GM19467 (cell line): ENCODE data around the gene FEV.

Experiments
- ATAC-seq: cut with Tn5 transposase; IDR thresholded peaks from one replicate; pipeline ENCODE4 v1.9.1; 2021; ENCODE audit warnings: mild to moderate bottlenecking, moderate library complexity; ENCODE audit not compliant: unreplicated experiment

Gene FEV

GRCh38 chr2:218985021-218985324 is at the start of gene FEV:
FEV (minus strand) TSS chr2:218985184; CDS start chr2:218985075, 109 bp downstream.
- no peak for ATAC-seq

- no peak for ATAC-seq
Measured at GRCh38 chr2:219032051-219032745, 47.2 kb upstream of the FEV start.

DNA sequence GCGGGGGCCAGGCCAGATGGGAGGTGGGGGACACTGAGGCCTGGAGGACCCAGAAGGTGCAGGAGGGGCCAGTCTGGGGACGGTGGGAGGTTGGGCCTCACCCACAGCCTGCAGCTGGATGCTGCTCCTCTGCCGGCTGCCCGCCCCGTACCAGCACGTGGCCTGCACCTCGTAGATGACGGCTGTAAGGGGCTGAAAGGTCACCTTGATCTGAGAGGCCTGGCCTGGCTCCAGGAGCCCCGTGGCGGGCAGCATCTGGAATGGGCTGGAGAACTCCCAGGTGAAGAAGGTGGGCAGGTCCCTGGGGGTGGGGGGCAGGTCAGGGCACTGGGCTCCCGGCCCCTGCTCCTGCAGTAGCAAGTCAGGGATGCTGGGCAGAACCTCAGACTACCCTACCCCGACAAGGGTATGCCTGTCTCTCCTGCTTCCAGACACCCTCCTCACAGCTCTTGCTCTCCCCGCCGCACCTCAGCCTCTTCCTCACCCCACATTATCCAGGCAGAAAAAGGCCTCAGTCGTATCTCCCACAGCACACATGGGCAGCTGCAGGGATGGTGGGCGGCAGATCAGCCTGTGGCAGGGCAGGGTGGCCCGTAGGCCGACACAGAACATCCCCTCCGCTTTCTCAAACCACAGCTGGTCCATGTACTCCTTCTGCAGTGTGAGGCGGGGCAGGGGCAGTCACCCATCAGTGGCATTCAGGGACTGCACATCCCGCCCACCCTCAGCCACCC is 46.2 kb upstream of the FEV start:
- ATAC-seq = no peak

GRCh38 chr2:219030177-219030940 is 45.4 kb upstream of the FEV start:
- ATAC-seq = no peak

DNA sequence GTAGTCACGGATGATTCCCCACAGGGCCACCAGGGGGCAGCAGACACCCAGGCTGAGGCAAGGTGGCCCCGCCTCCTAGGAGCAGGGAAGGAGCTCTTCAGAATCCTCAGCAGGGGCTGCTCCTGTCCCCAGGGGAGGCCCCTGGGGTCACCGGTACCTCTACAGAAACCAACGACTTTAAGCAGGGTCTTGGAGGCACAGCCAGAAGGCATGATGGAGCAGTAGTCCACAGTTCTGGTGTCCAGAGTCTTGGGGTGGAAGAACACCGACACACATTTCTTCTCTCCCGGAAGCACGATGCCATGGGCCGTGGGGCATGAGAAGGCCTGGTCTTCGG is 44.8 kb upstream of the FEV start:
- ATAC-seq = peak; percentile 69

DNA sequence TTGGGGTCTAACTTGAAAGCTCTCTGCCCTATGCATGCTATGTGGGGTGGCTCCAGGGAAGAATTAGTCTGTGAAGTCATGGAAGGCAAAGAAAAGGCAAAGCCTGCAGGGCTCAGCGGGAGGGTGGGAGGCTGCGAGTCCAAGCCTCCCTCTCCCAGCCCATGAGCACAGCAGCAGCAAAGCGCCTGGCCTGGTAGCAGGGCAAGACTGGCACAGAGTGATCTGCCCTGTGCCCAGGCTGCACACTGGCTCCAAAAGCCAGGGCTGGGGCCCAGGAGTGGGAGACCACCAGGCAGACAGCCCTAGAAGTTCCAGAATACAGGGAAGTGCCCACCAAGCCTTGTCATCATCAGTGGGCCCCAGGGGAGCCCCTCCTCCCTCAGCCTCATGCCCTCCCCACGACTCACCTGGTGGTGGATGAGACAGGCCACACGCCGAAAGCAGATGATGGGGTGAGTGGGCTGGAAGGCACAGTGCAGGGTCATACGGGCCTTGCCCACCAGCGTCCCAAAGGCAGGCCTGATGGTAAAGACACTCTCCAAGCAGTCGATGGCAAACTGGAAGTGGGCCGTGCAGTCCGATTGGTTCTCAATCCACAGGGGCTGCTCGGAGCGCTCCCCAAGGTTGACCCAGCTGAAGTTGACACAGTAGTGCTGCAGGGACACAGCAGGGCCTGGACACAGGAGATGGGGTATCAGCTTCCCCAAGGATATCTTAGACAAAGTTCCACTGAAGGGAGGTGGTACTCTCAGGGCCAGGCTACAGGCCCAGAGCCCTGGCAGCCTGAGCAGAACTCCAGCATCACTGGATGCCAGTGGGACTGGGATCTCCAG is 44.2 kb upstream of the FEV start:
- no peak for ATAC-seq

DNA sequence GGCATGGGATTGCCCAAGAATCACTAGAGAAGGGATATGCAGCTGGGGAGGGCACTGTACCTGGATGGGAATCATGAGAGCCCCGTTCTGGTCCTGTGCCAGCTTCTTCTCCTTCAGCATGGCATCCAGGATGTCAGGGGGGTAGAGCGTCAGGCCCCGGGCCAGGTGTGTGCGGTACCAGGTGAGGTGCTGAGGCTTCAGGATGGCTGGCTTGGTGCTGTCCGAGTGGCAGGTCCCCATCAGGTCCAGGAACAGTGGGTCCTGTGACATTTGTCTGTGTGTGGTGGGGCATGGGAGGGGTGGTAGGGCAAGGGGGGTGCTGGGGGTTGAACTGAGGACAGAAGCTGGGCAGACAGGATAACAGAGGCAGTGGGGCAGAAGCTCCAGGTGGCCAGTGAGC is 43.2 kb upstream of the FEV start:
- ATAC-seq = no peak

DNA sequence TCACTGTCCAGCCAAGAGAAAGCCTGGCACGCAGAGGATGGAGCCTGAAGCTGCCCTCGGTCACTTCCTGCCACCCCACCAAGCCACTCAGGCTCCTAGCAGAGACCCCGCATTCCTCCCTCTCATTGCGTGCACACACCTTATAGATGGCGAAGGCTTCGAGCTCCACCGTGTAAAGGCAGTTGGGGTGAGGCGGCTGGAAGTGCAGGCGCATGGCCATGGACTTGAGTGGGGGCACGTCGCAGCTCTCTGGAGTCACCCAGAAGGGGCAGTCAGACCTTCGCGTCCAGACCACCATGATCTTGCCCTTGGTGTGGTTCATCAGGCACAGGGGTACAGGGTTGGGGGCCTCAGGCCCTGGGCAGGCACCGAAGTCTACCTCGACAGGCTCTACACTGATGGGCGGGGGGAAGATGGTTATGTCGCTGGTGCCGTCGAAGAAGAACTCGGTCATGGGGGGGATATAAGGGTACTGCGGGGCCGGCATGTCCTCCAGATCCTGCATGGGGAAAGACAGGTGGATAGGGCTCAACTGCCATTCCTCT is 42.6 kb upstream of the FEV start:
- no peak for ATAC-seq

GRCh38 chr2:219026946-219027345 is 42.0 kb upstream of the FEV start:
- no peak for ATAC-seq

DNA sequence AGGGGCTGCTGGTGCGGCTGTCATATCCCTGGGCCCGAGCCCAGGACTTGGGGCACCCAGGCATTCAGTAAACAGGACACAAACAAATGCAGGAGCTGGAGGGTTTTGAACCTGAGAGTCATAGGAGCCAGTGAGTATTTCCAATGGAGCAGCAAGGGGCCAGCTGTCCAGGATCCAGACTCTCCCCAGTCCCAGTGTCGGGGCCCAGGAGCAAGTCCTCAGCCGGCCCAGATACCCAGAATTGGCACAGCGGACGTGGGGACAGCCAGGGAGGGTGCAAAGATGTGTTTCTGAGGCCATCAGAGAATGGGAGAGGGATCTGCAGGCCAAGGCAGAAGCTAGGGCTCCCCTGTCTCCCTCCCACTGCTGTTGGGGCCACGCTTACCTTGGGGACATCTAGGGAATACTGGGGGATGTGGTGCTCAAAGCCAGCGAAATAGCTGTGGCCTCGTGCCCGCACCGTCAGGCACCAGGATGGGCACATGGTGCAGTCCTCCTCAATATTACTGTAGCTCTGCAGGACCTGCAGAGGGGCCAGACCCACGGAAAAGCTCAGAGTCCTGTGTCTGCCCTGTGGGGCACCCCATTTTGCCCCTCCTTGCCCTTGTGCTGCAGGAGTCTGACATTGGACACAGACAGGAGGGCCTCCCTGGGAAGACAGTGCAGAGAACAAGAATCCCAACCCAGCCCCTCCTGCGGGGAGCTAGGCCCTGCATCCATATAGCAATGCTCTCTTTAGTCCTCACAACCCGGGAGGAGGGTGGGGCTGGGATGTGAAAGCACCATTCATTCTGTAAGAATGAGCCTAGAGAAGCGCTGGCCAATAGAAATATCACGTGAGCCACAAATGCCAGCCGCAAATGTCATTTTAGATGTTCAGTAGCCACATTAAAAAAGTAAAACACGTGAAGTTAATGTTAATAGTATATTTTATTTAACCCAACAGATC is 40.9 kb upstream of the FEV start:
- no peak for ATAC-seq

DNA sequence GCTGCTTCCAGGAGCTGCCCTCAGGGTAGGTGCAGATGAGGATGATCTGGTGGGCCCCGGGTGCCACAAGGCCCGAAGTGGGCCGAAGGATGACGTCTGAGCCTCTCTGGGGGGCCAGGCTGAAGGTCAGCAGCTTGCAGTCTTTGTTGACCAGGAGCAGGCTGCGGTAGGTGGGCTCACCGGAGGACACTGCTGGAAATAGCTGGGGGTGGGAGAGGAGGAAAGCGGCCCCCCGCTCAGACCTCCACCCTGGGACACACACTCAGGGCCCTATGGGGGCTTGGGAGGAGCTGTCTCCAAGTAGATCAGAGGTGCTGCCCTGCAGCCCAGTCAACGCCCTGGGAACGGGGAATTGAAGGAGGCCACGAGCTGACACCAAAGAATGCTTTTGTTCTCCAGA is 39.1 kb upstream of the FEV start:
- ATAC-seq = no peak

DNA sequence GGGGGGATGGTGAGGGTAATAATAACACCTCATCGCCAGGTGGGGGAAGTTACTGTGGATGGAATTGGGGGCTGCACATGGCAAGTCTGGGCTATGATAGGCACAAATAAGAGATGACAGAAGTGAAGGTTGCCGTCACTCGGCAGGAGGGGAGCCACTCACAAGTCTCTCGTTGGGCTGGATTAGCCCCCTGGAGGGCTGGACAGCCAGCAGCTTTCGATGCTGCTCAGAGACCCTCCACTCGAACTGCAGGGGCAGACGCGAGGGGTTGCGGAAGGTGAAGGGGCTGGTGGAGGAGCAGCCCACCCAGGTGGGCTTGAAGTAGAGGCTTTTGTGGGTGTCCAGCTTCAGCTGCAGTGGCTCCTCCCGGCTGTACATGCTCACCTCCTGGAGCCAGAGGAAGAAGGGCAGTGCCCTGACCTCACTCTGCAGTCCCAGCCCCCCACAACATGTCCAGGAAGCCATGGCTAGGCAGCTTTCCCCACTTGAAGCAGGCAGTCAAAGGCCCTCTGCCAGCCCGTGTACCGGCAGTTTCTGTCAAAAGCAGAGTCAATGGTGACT is 38.1 kb upstream of the FEV start:
- no peak for ATAC-seq

DNA sequence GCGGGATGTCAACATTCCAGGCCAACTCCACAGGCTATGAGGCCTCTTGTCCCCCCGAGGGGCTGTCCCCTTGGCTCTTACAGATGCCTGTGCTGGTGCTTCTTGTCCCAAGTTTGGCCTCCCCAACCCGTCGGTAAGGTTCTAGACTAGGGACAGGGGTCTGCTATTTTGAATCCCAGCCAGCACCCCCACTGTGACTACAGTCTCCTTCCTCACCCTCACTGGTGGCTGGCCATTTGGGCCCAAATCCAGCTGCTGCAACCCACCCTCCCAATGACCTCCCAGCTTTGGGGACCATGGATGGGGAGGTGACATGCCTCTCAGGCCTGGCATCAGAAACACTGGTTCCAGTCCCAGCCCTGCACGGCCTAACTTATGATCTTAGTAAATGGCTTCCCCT is 37.6 kb upstream of the FEV start:
- ATAC-seq = no peak

DNA sequence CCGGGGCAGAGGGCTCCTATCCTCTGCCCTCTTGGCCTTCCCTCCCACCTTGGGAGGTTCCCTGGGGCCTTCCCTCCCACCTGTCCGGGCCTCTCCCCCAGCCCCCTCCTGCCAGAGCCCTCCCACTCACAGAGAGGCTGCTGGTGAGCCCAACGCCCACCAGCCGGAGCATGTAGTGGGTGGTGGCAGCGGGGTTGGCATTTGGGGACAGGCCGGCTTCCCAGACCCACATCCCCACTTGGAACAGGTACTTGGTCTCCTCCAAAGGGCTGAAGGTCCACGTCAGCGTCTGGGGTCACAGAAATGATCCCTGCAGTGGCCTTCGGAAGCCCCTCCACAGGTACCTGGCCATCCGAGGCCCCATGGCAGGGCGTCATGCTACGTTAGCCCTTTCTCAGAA is 37.1 kb upstream of the FEV start:
- no peak for ATAC-seq

DNA sequence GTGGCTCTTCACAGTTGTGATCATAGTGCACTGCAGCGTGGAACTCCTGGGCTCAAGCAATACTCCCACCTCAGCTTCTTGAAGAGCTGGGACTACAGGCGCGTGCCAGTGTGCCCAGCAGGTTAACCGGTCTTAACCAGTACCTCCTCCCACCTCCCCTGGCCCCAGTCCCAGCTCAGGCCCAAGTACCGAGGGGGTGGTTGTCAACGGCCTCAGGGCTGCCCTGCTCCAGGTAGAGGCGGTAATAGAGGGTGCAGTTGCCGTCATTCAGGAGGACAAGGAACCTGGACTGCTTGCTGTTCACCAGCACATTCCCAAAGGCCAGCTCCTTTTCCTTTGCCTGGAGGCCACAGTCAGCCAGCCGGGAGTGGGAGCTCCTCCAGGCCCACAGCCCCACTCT is 36.6 kb upstream of the FEV start:
- ATAC-seq = no peak

GRCh38 chr2:219020604-219021365 is 35.8 kb upstream of the FEV start:
- ATAC-seq = no peak

- ATAC-seq = no peak
Measured at GRCh38 chr2:219019436-219019835, 34.5 kb upstream of the FEV start.

GRCh38 chr2:219018726-219019125 is 33.7 kb upstream of the FEV start:
- no peak for ATAC-seq

DNA sequence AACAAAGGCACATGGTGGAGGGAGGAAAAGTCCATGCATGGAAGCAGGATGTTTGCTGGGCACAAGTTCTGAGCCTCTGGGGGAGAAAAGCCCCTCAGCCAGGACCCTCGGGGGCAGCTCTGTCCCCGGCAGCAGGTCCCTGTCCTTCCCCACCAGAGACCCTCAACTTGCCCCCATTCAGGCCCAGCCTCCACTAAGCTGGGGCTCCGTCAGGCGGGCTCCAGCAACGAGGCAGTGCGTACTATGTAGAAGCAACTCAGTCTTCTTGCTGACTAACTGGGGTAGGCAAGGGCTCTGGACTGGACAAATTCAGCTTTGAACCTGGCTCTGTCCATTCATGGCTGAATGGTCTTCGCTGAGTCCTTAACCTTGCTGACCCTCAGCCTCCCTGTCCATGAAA is 33.3 kb upstream of the FEV start:
- ATAC-seq = no peak
